Measurements from ENCODE around the gene FGF6.
A peak's percentile ranks its signal among the peaks of the same experiment; 100 is the strongest.
"Not testable (repeated sequence)": the region's sequence is repeated elsewhere in the genome, so short reads cannot be mapped to it uniquely, and the experiment has no call there.

FGF6 gene

GRCh38 chr12:4417455-4417854 lies 28.2 kb downstream of the FGF6 start:
- no peak for DNase-seq

- DNase-seq = no peak
These were observed 29.3 kb downstream of the FGF6 start for GRCh38 chr12:4416276-4416675.

GRCh38 chr12:4412465-4412864 lies 33.1 kb downstream of the FGF6 start:
- DNase-seq = no peak

- no peak for DNase-seq
These were observed 33.6 kb downstream of the FGF6 start for GRCh38 chr12:4412056-4412455.

- no peak for DNase-seq
These were observed 38.5 kb downstream of the FGF6 start for GRCh38 chr12:4407136-4407535.

- not testable (repeated sequence) for DNase-seq
These were observed 40.6 kb downstream of the FGF6 start for GRCh38 chr12:4404877-4405637.

- no peak for DNase-seq
These were observed 42.6 kb downstream of the FGF6 start for GRCh38 chr12:4402996-4403395.

- no peak for DNase-seq
These were observed 44.5 kb downstream of the FGF6 start for GRCh38 chr12:4401117-4401516.

GRCh38 chr12:4395818-4396217 lies 49.8 kb downstream of the FGF6 start:
- DNase-seq = no peak

- no peak for DNase-seq
These were observed 52.4 kb downstream of the FGF6 start for GRCh38 chr12:4393211-4393610.

- peak; percentile 45 for DNase-seq
These were observed 53.3 kb downstream of the FGF6 start for GRCh38 chr12:4392223-4392742.

- no peak for DNase-seq
These were observed 57.0 kb downstream of the FGF6 start for GRCh38 chr12:4388662-4389061.

GRCh38 chr12:4388032-4388431 lies 57.6 kb downstream of the FGF6 start:
- DNase-seq = no peak

GRCh38 chr12:4387607-4388006 lies 58.0 kb downstream of the FGF6 start:
- DNase-seq = no peak

- DNase-seq = no peak
These were observed 58.8 kb downstream of the FGF6 start for GRCh38 chr12:4386801-4387200.

All from right hindlimb (tissue), 1 donor.